NCI-H2029 (cell line): ENCODE data around the gene STX16.
"Not testable (repeated sequence)": the region's sequence is repeated elsewhere in the genome, so short reads cannot be mapped to it uniquely, and the experiment has no call there.

ENCODE experiments used
- DNase-seq: peaks from one replicate; lab custom pipeline; 2025; lab: John Stamatoyannopoulos, UW

Gene STX16

GRCh38 chr20:58636396-58636982 lies 14.6 kb upstream of the STX16 start:
- no peak for DNase-seq

GRCh38 chr20:58636983-58637421 lies 14.1 kb upstream of the STX16 start:
- DNase-seq = no peak

- DNase-seq = no peak
Observed at GRCh38 chr20:58637466-58638213, 13.4 kb upstream of the STX16 start.

GRCh38 chr20:58638467-58639181 lies 12.5 kb upstream of the STX16 start:
- no peak for DNase-seq

GRCh38 chr20:58639182-58640146 lies 11.6 kb upstream of the STX16 start:
- DNase-seq = no peak

GRCh38 chr20:58640446-58640845 lies 10.6 kb upstream of the STX16 start:
- no peak for DNase-seq

GRCh38 chr20:58642441-58642840 lies 8.6 kb upstream of the STX16 start:
- no peak for DNase-seq

- not testable (repeated sequence) for DNase-seq
Observed at GRCh38 chr20:58642896-58643295, 8.2 kb upstream of the STX16 start.

- DNase-seq = no peak
Observed at GRCh38 chr20:58645412-58645968, 5.6 kb upstream of the STX16 start.

GRCh38 chr20:58646257-58646656 lies 4.8 kb upstream of the STX16 start:
- no peak for DNase-seq

- DNase-seq = no peak
Observed at GRCh38 chr20:58646703-58647102, 4.4 kb upstream of the STX16 start.

- no peak for DNase-seq
Observed at GRCh38 chr20:58647162-58647795, 3.8 kb upstream of the STX16 start.

- no peak for DNase-seq
Observed at GRCh38 chr20:58647796-58648501, 3.1 kb upstream of the STX16 start.

- DNase-seq = not testable (repeated sequence)
Observed at GRCh38 chr20:58648502-58648825, 2.6 kb upstream of the STX16 start.

- no peak for DNase-seq
Observed at GRCh38 chr20:58649288-58650180, 1.5 kb upstream of the STX16 start.

- DNase-seq = no peak
Observed at GRCh38 chr20:58650181-58650775, 805 bp upstream of the STX16 start.

GRCh38 chr20:58651559-58651945 lies 469 bp downstream of the STX16 start:
- DNase-seq = no peak

- peak; percentile 28 for DNase-seq
Observed at GRCh38 chr20:58651946-58652605, 993 bp downstream of the STX16 start.
